GM12892 (cell line): ENCODE results near the gene LOXL1.

ENCODE experiments used
- POLR2A ChIP-seq: IDR thresholded peaks from 2 replicates; pipeline ENCODE4 v1.6.1; 2011; ENCODE audit warnings: low read depth, low read length, control low read depth
- POLR2AphosphoS5 ChIP-seq: IDR thresholded peaks from 2 replicates; pipeline ENCODE4 v1.6.1; 2011; ENCODE audit warnings: low read depth, low read length, control low read depth
- TAF1 ChIP-seq: IDR thresholded peaks from 2 replicates; pipeline ENCODE4 v1.6.1; 2011; ENCODE audit warnings: low read depth, mild to moderate bottlenecking, control low read depth, low read length, borderline replicate concordance

DNA sequence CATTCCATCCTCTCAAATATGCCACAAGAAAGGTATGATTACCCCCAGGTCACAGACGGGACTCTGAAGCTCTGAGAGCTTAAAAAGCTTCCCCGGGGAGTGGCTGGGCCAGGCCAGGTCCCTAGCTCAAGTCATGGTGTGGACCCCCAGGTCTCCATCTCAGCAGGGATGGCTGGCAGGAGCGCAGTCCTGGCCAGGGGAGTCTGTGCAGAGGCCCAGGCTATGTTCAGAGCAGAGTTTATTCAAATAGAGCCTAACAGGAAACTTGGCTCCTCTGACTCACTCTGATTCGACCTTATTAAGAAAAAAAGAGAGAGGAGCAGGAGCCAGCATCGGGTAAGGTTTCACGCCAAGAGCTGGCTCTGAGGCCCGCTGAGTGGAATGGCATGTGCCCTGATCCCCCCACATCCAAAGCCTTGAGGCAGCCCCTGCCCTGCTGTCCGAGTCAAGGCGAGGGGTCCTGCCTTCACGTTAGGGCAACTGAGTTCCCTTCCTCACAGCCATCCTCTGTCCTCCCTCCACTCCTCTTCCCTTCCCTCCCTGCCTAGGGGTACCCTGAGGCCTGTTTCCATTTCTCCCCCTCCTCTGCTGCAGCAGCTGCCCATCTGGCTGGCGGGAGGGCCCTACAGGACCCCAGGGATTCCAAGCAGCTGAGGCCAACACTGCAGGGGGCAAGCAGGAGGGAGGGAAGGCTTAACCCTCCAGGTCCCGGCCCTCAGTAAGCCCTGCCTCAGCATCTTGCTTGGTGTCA, 1.9 kb upstream of the LOXL1 start:
- TF ChIP-seq POLR2A (no peak), TAF1 (no peak), POLR2AphosphoS5 (no peak)
